NCI-H1417 treated with DMSO at 0.1 percent for 48 hours (cell line): ENCODE data around the gene WDR81.

Experiments used
- DNase-seq: peaks from one replicate; lab custom pipeline; 2025; lab: John Stamatoyannopoulos, UW

Gene WDR81

DNA sequence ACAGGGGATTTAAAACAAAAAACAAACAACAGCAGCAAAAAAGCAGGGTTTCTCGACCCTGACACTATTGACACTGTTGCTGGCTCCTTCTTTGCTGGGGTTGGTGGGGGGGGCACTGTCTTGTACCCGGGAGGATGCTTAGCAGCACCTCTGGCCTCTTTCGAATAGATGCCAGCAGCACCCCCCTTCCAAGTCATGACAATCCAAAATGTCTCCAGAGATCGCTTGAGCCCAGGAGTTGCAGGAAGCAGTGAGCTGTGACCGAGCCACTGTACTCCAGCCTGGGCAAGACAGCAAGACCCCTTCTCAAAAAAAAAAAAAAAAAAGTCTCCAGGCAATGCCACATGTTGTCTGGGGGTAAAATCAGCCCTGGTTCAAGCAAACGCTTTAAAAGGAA, 57.7 kb downstream of the WDR81 start:
- no peak for DNase-seq

DNA sequence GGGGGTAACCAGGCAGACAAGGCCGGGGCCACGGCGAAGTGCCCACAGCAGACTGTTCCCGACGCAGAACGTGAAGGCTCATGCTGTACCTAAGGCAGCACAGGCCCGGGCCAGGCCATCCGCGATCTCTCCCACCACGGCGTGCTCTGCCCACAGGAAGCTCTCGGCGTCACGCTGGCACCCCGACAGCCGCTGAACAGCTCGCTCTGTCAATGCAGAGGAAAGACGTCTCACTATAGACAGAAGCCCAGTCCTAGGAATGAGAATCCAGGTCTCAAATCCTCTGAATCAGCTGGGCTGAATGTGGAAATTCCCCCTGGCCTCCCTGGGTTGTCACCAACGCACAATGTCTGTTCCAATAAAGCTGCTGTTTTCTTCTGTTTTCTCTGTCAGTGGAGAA, 58.8 kb downstream of the WDR81 start:
- DNase-seq: no peak

DNA sequence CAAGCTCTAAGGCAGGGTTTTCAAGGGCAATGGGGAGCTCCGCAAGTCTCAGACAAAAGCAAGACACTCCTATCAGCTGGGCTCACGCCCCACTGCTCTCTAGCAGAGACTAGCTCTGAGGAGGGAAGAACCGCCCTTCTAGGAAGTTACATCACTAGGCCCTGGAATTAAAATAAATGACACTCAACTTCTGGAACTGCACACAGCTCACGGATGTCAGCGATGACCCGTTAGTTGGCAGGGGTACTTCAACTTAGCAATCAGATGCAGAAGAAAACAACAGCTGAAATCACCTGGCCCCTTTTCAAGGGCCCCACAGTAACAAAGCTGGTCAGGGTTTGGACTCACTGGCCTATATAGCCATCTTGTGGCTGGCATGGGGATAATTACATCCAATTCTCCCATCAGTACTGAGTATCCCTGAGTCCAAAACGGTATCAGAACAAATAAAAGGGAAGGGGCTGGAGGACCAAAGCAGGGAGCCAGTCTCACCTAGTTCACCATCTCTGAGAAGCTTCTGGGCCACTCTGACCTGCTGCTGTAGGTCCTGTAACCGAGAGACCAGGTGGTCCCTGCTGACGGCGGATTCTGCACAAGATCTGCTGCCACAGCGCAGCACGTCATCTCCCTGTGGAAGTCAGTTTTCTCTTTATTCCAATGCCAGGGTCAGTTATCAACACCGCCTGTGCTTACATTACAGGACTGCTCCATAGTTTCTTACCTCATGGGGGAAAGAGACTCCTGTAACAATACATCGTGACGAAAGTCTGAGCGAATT, 59.5 kb downstream of the WDR81 start:
- no peak for DNase-seq

DNA sequence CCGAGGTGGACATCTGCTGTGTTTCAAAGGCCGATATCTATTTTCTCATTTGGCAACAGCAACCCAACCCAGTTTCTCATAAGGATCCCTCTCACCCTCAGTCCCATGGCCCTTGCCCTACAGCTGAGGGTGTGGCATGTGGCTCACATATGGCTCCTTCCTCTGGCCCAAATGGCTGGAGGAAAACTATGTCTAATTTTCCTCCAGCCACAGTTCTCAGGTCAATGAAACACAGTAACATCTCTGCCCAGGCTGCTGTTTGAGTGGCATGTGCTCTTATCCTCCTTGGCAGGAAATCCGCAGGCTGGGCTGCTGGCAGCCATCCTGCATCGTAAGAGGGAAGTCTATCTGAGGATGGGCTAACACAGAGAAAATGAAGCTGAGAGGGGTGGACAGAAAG, 61.4 kb downstream of the WDR81 start:
- no peak for DNase-seq

DNA sequence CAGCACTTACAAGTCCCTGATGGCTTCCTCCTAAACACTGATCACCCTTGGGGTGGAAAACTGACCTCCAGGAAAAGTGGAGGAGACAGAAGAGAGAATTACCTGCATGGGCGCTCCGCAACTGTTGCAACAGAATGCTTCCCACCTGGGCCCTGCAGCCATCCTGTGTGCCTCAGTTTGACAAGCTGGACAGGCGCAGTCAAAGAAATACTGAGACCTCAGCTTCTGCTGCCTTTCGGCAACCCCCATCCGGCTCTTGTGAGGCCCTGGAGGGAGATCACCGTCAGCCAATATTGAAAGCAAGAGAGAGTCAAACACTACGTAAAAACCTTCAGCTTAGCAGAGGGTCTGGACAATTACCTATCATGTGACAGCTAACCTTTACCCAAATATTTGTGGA, 62.2 kb downstream of the WDR81 start:
- no peak for DNase-seq

GRCh38 chr17:1787301-1787902, 62.9 kb downstream of the WDR81 start:
- no peak for DNase-seq
